GM10847 (cell line): ENCODE data around the gene MLEC.

Source experiments
- POLR2A ChIP-seq: IDR thresholded peaks from 2 replicates; pipeline ENCODE4 v1.6.1; 2011; ENCODE audit not compliant: insufficient read length; ENCODE audit errors: extremely low read depth

Gene MLEC

DNA sequence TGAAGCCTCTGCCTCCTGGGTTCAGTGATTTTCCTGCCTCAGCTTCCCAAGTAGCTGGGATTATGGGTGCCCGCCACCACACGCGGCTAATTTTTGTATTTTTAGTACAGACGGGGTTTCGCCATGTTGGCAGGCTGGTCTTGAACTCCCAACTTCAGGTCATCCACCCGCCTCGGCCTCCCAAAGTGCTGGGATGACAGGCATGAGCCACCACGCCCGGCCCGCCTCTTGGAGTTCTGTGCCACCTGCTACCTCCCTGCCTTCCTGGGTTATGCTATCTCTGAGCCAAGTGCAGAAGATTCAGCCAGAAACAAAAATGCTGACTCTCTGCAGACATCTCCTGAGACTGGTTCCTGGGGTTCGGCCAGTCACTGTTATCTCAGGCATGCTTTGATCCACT lies 33.3 kb upstream of the MLEC start:
- no peak for TF ChIP-seq POLR2A

DNA sequence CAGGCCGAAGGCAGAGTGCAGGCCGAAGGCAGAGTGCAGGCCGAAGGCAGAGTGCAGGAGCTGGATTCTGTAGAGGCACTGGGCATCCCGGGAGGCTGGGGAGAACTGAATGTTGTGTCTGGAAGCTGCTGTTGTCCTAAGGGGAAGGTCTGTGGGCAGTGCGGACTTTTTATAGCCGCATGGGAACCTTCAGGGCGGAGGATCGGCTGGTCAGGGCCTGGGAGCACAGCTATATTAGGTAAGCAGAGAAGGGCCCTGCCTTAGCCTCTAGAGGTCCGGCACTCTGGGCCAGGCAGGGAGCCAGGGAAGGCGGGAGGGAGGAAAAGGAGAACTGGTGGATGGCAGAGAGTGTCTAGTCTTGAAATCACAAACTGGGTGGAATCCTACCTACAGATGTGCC lies 32.3 kb upstream of the MLEC start:
- TF ChIP-seq POLR2A, result no peak

DNA sequence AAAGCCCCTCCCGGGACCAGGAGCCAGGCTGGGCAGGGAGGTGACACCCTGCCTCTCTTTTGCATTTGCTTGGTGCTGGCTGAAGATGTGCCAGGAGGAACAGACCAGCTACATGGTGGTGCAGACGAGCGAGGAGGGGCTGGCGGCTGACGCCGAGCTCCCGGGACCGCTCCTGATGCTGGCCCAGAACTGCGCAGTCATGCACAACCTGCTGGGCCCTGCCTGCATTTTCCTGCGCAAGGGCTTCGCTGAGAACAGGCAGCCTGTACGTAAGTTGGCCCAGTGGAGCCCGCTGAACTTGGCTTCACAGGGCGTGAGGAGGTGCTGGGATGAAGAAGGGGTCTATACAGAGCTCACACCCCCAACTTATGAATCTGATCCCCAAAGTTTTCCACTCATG lies 30.9 kb upstream of the MLEC start:
- no peak for TF ChIP-seq POLR2A

DNA sequence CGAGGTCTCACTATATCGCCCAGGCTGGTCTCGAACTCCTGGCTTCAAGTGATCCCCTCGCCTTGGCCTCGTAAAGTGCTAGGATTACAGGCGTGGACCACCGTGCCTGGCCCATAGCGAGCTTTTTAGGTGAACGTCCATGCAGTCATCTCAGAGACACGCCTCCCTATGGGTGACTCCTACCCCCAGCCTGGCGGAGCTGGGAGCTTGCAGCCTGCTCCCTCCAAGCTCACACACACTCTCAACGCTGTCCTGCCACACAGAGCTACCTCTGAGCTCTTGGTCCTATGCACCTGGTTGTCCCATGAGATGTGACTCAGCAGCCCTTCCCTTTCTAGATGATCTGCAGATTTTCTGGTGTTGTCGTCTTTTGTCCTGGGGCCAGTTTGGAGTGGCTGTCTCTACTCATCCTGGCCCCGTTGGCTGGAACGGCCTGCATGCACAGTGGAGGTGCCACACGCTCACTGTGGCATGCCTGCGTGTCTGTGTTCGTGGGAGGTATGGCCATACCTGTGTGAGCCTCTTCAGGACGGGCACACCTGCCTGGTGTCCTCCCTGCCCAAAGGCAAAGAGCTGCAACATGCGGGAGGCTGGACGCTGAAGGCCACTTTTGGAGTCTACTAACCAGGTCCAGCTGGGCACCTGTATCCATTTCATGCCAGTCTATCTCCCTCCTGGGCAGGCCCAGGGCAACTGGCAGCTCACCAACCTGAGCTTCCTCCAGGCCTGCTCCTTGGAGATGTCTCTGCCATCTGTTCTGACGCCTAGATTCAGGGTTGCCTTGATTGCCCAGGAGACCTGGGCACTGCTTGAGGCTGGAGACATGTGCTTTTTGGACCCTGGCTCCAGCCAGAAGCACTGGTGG lies 28.4 kb upstream of the MLEC start:
- TF ChIP-seq POLR2A, result no peak

DNA sequence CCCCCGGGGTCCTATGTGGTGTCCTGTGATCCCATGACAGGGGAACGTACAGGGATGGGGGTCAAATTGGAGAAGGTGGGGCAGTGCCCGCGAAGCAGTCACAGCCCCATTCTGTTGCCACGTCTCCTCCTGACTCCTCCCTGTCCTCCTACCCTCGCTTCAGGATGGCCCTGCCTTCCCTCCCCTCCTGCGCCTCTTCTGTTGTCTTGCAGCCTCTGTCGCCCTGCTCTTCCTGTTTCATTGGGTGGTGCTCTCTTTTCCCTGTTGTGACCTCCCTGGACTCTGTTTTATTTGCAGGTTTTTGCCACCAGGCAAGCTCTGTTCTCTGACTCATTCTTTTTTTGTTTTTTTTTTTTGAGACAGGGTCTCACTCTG lies 27.8 kb upstream of the MLEC start:
- no peak for TF ChIP-seq POLR2A

DNA sequence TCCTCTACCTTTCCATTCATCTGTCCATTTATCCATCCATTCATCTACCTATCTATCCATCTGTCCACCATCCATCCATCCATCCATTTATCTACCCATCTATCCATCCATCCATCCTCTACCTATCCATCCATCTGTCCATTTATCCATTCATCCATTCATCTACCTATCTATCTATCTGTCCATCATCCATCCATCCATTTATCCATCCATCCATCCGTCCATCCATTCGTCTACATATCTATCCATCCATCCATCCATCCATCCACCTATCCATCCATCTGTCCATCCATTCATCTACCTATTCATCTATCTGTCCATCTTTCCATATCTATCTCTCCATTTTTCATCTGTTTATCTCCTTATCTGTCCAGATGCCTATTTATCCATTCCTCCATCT lies 25.5 kb upstream of the MLEC start:
- TF ChIP-seq POLR2A, result no peak

DNA sequence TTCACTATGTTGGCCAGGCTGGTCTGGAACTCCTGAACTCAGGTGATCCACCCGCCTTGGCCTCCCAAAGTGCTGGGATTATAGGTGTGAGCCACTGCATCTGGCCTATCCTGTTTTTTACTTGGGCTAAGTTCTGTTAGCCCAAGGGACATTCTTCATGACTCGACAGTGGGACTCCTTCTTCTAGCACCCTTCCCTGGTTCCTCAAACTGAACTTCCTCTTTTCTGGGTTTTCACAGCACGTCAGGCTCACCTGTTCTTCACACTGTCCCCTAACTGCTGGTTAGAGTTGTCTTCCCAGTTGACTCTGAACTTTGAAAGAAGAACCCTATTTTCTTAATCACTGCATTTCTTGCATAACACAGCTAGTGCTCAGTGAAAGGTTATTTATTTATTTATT lies 24.1 kb upstream of the MLEC start:
- TF ChIP-seq POLR2A, result no peak

DNA sequence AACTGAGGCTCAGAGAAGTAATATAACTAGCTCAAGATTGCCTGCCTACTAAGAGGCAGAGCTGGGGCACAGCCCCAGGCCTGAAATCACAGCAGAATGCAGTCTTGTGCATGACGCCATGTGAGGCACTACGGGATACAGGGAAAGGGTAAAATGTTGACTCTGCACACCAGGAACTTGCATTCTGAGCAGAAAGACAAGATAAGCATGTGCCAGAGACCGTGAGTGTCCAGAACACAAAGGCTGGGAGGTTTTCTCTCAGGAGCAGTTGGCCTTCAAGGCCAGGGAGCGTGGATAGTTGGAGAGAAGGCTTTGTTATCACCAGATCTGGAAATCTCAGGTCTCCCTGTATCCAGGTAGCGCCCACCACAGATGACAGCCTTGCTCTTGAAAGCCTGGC lies 23.2 kb upstream of the MLEC start:
- TF ChIP-seq POLR2A, result no peak

DNA sequence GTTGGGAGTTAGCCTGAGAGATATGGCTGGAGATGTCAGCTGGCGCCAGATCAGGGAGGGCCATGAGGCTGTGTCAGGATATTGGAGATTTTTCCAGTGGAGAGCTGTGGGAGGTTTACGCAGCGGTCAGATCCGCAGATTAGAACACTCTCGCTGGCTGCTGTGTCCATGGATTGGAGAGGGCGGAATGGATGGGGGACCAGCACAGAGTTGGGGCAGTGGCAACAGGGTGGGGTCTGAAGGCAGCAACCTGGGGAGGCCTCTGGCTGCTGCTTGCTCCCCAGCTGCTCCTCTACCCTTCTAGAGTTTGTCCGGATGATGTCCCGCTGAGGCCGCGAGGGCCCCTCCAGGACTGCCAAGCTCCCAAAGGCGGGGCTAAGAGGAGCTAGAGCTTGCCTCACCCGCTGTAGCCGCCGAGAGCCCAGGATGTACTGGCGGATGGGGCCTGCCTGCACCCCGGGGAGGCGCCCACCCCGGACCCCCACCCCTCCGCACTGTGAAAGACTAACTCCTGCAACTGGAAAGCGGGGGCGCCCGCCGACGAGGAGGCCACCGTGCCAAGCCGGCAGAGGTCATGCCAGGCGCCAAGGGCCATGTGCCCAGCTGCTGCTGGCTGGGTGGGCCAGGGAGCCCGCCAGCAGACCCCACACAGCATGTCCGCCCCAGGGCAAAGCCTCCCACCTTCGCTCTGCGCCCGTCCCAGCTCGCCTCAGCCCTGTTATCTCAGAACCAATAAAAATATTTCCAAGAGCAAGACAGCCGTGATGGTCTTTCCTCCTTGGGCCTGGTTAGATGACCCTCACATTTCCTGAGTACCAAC lies 20.2 kb upstream of the MLEC start:
- no peak for TF ChIP-seq POLR2A

DNA sequence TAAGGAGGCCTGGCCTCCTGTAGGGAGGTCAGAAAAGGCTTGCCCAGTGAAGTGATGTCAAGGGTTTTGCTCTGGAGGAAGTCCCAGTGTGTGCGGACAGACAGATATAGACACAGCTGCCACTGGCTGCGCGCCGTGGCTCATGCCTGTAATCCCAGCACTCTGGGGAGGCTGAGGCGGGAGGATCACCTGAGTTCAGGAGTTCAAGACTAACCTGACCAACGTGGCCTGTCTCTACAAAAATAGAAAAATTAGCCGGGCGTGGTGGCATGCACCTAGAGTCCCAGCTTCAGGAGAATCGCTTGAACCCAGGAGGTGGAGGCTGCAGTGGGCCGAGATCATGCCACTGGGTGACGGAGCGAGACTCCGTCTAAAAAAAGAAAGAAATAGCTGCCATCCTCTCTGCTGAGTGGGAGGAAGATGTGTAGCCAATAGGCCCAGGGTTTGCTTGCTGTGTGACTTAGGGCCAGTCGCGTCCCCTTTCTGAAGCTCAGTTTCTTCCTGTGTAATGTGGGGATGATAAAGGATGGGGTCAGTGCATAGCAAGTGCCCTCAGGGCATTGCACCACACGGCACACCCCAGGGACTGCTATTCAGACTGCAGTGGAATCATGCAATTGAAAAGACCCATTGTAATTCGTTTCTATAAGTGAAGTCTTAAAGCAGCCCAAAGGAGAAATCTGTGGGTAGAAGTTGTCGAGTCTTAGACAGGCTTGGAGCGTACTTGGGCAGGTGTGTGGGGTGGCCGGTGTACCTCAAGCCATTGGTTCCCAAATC lies 18.7 kb upstream of the MLEC start:
- TF ChIP-seq POLR2A, result no peak

DNA sequence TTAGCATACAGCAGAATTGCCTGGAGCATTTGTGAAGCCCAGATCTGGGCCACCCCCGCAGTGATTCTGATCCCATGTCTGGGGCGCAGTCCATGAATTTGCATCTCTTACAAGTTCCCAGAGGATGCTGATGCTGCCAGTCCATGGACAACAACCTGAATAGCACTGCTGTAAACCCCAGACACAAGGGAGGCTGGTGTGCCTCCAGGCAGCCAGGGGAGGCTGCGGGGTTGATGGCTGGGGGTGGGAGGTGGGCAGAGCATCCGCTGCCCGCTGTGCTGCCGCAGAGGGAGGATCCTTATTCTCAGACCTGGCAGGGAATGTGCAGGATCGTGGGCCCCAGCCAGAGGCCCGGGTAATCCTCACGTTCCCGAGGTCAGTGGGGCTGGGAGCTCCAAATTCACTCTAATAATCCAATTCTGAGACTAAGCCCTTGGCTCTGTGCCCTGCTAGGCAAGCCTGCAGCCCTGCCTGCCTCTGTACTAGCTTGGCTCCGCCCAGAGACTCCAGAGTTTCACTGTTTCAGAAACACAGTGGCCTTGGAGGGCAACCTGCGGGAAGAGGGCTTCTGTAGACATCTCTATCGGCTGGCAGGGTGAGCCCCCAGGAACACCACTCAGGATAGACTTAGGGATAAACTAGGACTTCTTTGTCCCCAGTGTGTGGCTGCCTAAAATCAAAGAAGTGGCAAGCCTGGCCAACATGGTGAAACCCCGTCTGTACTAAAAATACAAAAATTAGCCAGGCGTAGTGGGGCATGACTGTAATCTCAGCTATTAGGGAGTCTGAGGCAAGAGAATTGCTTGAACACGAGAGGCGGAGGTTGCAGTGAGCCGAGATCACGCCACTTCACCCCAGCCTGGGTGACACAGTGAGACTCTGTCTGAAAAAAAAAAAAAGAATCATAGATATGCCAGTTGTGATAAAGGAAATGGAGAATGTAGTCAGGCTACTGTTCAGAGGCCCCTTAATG lies 17.8 kb upstream of the MLEC start:
- no peak for TF ChIP-seq POLR2A

DNA sequence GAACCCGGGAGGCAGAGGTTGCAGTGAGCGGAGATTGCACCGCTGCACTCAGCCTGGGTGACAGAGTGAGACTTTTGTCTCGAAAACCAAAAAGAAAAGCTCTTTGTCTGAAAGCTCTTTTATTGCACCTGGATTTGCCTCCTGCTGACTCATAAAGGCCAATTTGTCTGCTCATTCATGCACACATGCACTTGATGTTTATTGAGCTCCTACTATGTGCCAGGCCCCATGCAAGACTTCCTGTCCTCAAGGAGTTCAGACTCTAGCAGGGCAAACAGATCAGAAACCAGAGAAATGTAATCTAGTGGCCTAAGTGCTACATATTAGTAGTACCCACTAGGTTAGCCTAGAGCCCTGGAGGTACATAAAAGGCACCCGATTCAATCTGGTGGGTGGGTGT lies 16.3 kb upstream of the MLEC start:
- TF ChIP-seq POLR2A, result no peak

DNA sequence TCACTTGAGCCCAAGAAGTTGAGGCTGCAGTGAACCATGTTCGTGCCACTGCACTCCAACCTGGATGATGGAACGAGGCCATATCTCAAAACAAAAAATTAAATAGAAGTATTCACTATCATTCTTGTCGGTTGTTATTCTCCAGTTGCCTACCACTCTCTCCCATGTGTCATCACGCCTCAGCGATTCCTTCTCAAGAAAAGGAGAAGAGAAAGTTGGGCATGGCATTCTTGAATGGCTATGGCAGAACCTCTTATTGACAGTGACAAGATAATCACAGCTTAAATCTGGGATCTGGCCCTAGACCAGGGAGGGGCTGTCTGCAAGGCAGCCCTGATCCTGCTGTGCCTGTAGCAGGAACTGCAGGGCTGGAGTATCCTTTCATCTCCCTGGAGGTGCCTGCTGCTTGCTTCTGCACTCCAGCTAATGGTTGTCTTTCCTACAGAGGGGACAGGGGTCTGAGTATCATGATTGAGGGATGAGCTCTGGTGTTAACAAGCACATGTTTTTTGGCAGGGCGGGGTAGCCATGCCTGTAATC lies 12.8 kb upstream of the MLEC start:
- TF ChIP-seq POLR2A, result no peak

DNA sequence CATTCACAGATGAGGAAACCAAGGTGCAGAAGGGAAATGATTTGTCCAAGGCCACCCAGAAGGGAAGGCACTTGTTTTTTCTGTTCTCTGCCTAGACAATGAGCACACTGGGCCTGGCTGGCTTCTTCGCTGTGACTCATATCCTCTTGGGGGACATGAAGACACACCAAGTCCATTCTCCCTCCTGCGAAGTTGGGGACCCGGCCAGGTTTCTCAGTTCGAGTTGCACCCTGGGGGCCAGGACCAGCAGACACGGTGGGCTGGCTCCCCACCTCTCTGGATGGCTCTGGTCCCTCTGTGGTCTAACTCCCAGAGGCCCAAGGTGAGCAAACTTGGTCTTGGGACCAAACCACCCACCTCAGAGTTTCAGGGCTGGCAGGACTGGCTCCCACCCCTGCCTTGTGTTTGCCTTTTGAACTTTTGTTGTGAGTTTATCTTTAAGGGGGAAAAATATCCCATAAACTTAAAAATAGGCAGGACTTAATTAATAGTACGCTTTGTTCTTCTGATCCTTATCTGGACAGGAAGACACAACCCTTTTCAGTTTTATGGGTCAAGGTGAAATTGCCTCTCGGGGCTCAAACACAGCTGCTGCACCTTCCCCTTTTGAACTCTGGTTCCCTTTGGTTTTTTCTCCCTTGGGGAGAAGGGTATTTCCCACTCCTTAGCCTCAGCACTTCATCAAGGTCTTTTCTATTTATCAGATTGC lies 9.0 kb upstream of the MLEC start:
- no peak for TF ChIP-seq POLR2A
